Astrocyte (in vitro differentiated cells and primary cell): Measurements from ENCODE around the gene SMYD4. TPM values are rescaled to one million over a fixed set of nuclear protein-coding genes. Genes with fewer than 3 reads are reported as not detected.
"Not testable (repeated sequence)": the region's sequence is repeated elsewhere in the genome, so short reads cannot be mapped to it uniquely, and the experiment has no call there.

ENCODE experiments used
- DNase-seq: peaks from one replicate; pipeline ENCODE4 v3.0.0-alpha.2; 2010; ENCODE audit warnings: low read depth
- FAIRE-seq: peaks from 2 replicates; lab custom pipeline; 2011; peaks lifted over from hg19 to GRCh38; lab: Jason Lieb, UNC
- H2AFZ ChIP-seq: 2 replicates; pipeline ENCODE4 v1.6.0; 2012; ENCODE audit warnings: low read depth, low read length, inconsistent platforms
- H3K27ac ChIP-seq: 2 replicates; pipeline ENCODE4 v1.5.1; 2011; ENCODE audit warnings: low read depth, low read length, inconsistent platforms
- H3K27me3 ChIP-seq: 2 replicates; pipeline ENCODE4 v1.6.0; 2011; ENCODE audit warnings: low read length, inconsistent platforms; ENCODE audit not compliant: insufficient read depth
- H3K36me3 ChIP-seq: 2 replicates; pipeline ENCODE4 v1.5.1; 2011; ENCODE audit warnings: low read length, inconsistent platforms; ENCODE audit not compliant: insufficient read depth
- H3K4me1 ChIP-seq: 2 replicates; pipeline ENCODE4 v1.5.1; 2011; ENCODE audit warnings: low read length, inconsistent platforms; ENCODE audit not compliant: insufficient read depth
- H3K4me2 ChIP-seq: 2 replicates; pipeline ENCODE4 v1.6.0; 2012; ENCODE audit warnings: low read length, inconsistent platforms
- H3K4me3 ChIP-seq: 2 replicates; pipeline ENCODE4 v1.5.1; 2011; ENCODE audit warnings: low read depth, mild to moderate bottlenecking, low read length, inconsistent platforms; ENCODE audit not compliant: insufficient read depth
- H3K79me2 ChIP-seq: 2 replicates; pipeline ENCODE4 v1.6.0; 2012; ENCODE audit warnings: mild to moderate bottlenecking, low read length, inconsistent platforms; ENCODE audit not compliant: insufficient read depth
- H3K9ac ChIP-seq: 2 replicates; pipeline ENCODE4 v1.6.0; 2012; ENCODE audit warnings: mild to moderate bottlenecking, low read length, inconsistent platforms
- H3K9me3 ChIP-seq: 2 replicates; pipeline ENCODE4 v1.5.1; 2012; ENCODE audit warnings: low read depth, mild to moderate bottlenecking, low read length, inconsistent platforms; ENCODE audit not compliant: insufficient read depth
- H4K20me1 ChIP-seq: 2 replicates; pipeline ENCODE4 v1.6.0; 2012; ENCODE audit warnings: low read length, inconsistent platforms; ENCODE audit not compliant: insufficient read depth
- H3K27ac Mint-ChIP-seq: one replicate; pipeline ENCODE4 v1.8.0; 2021; ENCODE audit warnings: mild to moderate bottlenecking, mixed read lengths; ENCODE audit not compliant: unreplicated experiment
- H3K27me3 Mint-ChIP-seq: one replicate; pipeline ENCODE4 v1.8.0; 2021; ENCODE audit warnings: low read depth, mixed read lengths; ENCODE audit not compliant: unreplicated experiment
- H3K36me3 Mint-ChIP-seq: one replicate; pipeline ENCODE4 v1.8.0; 2021; ENCODE audit warnings: low read depth, mixed read lengths; ENCODE audit not compliant: unreplicated experiment
- H3K4me1 Mint-ChIP-seq: one replicate; pipeline ENCODE4 v1.8.0; 2021; ENCODE audit warnings: low read depth, mixed read lengths; ENCODE audit not compliant: unreplicated experiment
- H3K4me3 Mint-ChIP-seq: one replicate; pipeline ENCODE4 v1.8.0; 2021; ENCODE audit warnings: mild to moderate bottlenecking, moderate library complexity, mixed read lengths; ENCODE audit not compliant: unreplicated experiment
- H3K9me3 Mint-ChIP-seq: one replicate; pipeline ENCODE4 v1.8.0; 2021; ENCODE audit warnings: mild to moderate bottlenecking, mixed read lengths; ENCODE audit not compliant: unreplicated experiment
- CTCF ChIP-seq: IDR thresholded peaks from 2 replicates; pipeline ENCODE4 v1.5.1; 2011; ENCODE audit warnings: low read depth, mild to moderate bottlenecking, inconsistent platforms, low read length, moderate library complexity; ENCODE audit not compliant: insufficient read depth
- EZH2 ChIP-seq: IDR thresholded peaks from 2 replicates; pipeline ENCODE4 v1.6.1; 2012; ENCODE audit warnings: mild to moderate bottlenecking, low read length, inconsistent platforms; ENCODE audit not compliant: insufficient read depth
- total RNA-seq: library from RNA; stranded (reverse); gene quantifications from 2 replicates; pipeline ENCODE4 v1.2.1, GENCODE V29; 2021

The SMYD4 gene
- total RNA-seq, 1 donor from 2014 or later = 10.7 TPM

GRCh38 chr17:1765576-1765975 lies 64.1 kb downstream of the SMYD4 start:
- Mint-ChIP-seq H3K9me3 (no peaks in the 10 kb centered on the region), H3K4me3 (no peak overlapping the region), H3K27me3 (no peaks in the 10 kb centered on the region), H3K27ac (no peak overlapping the region), H3K36me3 (no peaks in the 10 kb centered on the region), H3K4me1 (peaks cover 12% of the 10 kb centered on the region)
- H3K27me3 ChIP-seq = no peaks in the 10 kb centered on the region
- peaks cover 29% of the 10 kb centered on the region for H3K4me1 ChIP-seq
- H4K20me1 ChIP-seq = no peaks in the 10 kb centered on the region
- TF ChIP-seq EZH2 = no peak
- no peak for TF ChIP-seq CTCF
- H3K9me3 ChIP-seq = no peaks in the 10 kb centered on the region
- H3K36me3 ChIP-seq = no peaks in the 10 kb centered on the region
- no peak overlapping the region for H3K4me2 ChIP-seq
- no peak overlapping the region for H2AFZ ChIP-seq
- no peak overlapping the region for H3K4me3 ChIP-seq
- H3K79me2 ChIP-seq = no peaks in the 10 kb centered on the region
- no peak for FAIRE-seq
- DNase-seq = no peak
- H3K27ac ChIP-seq = no peak overlapping the region
- no peak overlapping the region for H3K9ac ChIP-seq

GRCh38 chr17:1764705-1765104 lies 65.0 kb downstream of the SMYD4 start:
- H3K9me3 Mint-ChIP-seq, H3K9me3 ChIP-seq, FAIRE-seq, H3K36me3 ChIP-seq, H3K4me3 Mint-ChIP-seq, H3K79me2 ChIP-seq, H3K36me3 Mint-ChIP-seq, DNase-seq, H3K9ac ChIP-seq, H3K4me3 ChIP-seq, H3K27me3 Mint-ChIP-seq, H2AFZ ChIP-seq, H3K27me3 ChIP-seq, H4K20me1 ChIP-seq, H3K27ac ChIP-seq: not testable (repeated sequence)
- H3K4me2 ChIP-seq = peak overlapping the region; percentile 79
- Mint-ChIP-seq H3K4me1 (peaks cover 12% of the 10 kb centered on the region), H3K27ac (peak overlapping the region; percentile 53)
- peaks cover 29% of the 10 kb centered on the region for H3K4me1 ChIP-seq

- no peak overlapping the region for H3K27ac ChIP-seq
- peak overlapping the region; percentile 21 for H2AFZ ChIP-seq
- no peak overlapping the region for H3K9ac ChIP-seq
Observed at GRCh38 chr17:1764284-1764683, 65.4 kb downstream of the SMYD4 start.

More at GRCh38 chr17:1764284-1764683, 65.4 kb downstream of the SMYD4 start:
- Histone ChIP-seq H4K20me1 (no peaks in the 10 kb centered on the region), H3K9me3 (no peaks in the 10 kb centered on the region), H3K4me3 (no peak overlapping the region), H3K4me2 (peak overlapping the region; percentile 79), H3K79me2 (no peaks in the 10 kb centered on the region), H3K36me3 (no peaks in the 10 kb centered on the region), H3K27me3 (no peaks in the 10 kb centered on the region), H3K4me1 (peaks cover 29% of the 10 kb centered on the region)
- Mint-ChIP-seq H3K36me3 (no peaks in the 10 kb centered on the region), H3K4me3 (no peak overlapping the region), H3K9me3 (no peaks in the 10 kb centered on the region), H3K27me3 (no peaks in the 10 kb centered on the region), H3K4me1 (peaks cover 12% of the 10 kb centered on the region), H3K27ac (peak overlapping the region; percentile 53)
- FAIRE-seq (peak; percentile 37), DNase-seq (peak; percentile 76)
- TF ChIP-seq CTCF (no peak), EZH2 (no peak)
